ENCODE data around the gene KLHDC8B. TPM values are rescaled to one million over a fixed set of nuclear protein-coding genes. Genes with fewer than 3 reads are reported as not detected.

The KLHDC8B gene
- total RNA-seq, 1 experiment from 2014 or later = 1.7 TPM

DNA sequence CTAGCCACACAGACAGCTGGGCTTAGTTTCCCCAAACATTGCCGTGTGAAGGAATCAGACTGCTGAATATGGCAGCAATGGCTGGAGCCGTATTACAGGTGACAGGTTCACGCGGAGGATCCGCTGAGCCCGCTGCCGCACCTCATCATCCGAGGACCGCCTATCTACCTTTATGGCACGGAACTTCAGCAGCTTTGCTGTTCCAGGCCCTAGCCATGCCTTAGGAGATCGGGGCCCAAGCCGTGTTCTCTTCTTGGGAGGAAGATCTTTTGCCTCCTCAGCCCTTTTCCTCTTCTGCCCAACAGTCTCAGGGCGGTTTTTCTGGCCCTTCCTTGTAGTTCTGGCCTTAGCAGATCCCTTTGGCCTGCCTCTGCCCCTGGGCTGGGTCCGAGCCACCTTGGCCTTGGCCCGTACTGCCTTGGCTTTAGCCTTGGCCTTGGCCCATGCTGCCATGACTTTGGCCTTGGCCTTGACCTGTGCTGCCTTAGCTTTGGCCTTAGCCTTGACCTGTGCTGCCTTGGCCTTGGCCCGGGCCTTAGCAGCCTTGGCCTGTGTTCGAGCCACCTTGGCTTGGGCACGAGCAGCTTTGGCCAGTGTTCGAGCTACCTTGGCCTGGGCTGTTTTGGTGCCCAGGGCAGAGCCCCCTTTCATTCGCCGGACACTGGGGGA lies 8.5 kb upstream of the KLHDC8B start:
- Mint-ChIP-seq H3K27me3 (ENCODE audit: insufficient read depth, unreplicated experiment) (no peaks in the 10 kb centered on the region), H3K9me3 (ENCODE audit: unreplicated experiment) (no peaks in the 10 kb centered on the region), H3K36me3 (ENCODE audit: insufficient read depth, unreplicated experiment) (peaks cover 18% of the 10 kb centered on the region), H3K4me3 (ENCODE audit: unreplicated experiment) (no peak overlapping the region), H3K4me1 (ENCODE audit: insufficient read depth, unreplicated experiment) (peaks cover 10% of the 10 kb centered on the region), H3K27ac (ENCODE audit: low read depth, unreplicated experiment) (no peak overlapping the region)
- TF ChIP-seq, protein P1, sequence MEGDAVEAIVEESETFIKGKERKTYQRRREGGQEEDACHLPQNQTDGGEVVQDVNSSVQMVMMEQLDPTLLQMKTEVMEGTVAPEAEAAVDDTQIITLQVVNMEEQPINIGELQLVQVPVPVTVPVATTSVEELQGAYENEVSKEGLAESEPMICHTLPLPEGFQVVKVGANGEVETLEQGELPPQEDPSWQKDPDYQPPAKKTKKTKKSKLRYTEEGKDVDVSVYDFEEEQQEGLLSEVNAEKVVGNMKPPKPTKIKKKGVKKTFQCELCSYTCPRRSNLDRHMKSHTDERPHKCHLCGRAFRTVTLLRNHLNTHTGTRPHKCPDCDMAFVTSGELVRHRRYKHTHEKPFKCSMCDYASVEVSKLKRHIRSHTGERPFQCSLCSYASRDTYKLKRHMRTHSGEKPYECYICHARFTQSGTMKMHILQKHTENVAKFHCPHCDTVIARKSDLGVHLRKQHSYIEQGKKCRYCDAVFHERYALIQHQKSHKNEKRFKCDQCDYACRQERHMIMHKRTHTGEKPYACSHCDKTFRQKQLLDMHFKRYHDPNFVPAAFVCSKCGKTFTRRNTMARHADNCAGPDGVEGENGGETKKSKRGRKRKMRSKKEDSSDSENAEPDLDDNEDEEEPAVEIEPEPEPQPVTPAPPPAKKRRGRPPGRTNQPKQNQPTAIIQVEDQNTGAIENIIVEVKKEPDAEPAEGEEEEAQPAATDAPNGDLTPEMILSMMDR (IDR thresholded peaks at IDR 0.05; ENCODE audit: unreplicated experiment) = no peak
- BruUV-seq (replicated peaks) = no TSS peak
- CTCF ChIA-PET = no interaction called here
- intact Hi-C loops (cut with micrococcal nuclease) = no loop called here
- no peak for DNase-seq (ENCODE audit: unreplicated experiment)
- POLR2A ChIA-PET = interaction anchor here (0.6 to 1.8 kb wide), 3 partner anchors 30 to 145 kb away, joined by 3 to 4 read pairs (median 3); partner anchors contain the start of genes DALRD3 and LAMB2

DNA sequence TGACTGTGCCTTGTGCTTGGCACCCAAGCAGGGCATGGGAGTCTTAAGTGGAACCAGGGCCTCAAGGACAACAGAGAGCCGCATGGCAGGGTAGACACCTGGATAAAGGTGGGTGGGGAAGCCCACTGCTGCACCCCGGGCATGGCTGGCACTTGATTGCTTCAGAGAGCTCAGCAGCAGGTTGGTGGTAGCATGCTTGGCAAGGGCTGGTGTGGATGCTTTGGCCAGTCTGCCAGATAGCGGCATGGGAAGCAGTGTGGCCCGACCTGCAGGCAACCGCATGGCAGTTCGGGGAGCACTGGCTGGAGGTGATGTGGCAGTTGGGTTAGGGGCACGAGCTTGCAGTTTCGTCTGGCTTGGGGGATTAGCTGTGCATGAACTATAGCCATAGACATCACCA lies 7.8 kb upstream of the KLHDC8B start:
- DNase-seq (ENCODE audit: unreplicated experiment) = no peak
- ChIA-PET POLR2A (interaction anchor here (0.6 to 1.8 kb wide), 2 partner anchors 31 to 276 kb away, joined by 3 to 4 read pairs; partner anchors contain the start of gene LAMB2), CTCF (no interaction called here)
- no peaks in the 10 kb centered on the region for H3K27me3 Mint-ChIP-seq (ENCODE audit: insufficient read depth, unreplicated experiment)
- H3K36me3 Mint-ChIP-seq (ENCODE audit: insufficient read depth, unreplicated experiment) = peaks cover 18% of the 10 kb centered on the region
- no peaks in the 10 kb centered on the region for H3K9me3 Mint-ChIP-seq (ENCODE audit: unreplicated experiment)
- BruUV-seq (replicated peaks) = no TSS peak
- peaks cover 10% of the 10 kb centered on the region for H3K4me1 Mint-ChIP-seq (ENCODE audit: insufficient read depth, unreplicated experiment)
- TF ChIP-seq, protein P1 (IDR thresholded peaks at IDR 0.05; ENCODE audit: unreplicated experiment) = no peak
- no peak overlapping the region for H3K4me3 Mint-ChIP-seq (ENCODE audit: unreplicated experiment)
- H3K27ac Mint-ChIP-seq (ENCODE audit: low read depth, unreplicated experiment) = no peak overlapping the region
- intact Hi-C loops (cut with micrococcal nuclease) = no loop called here

DNA sequence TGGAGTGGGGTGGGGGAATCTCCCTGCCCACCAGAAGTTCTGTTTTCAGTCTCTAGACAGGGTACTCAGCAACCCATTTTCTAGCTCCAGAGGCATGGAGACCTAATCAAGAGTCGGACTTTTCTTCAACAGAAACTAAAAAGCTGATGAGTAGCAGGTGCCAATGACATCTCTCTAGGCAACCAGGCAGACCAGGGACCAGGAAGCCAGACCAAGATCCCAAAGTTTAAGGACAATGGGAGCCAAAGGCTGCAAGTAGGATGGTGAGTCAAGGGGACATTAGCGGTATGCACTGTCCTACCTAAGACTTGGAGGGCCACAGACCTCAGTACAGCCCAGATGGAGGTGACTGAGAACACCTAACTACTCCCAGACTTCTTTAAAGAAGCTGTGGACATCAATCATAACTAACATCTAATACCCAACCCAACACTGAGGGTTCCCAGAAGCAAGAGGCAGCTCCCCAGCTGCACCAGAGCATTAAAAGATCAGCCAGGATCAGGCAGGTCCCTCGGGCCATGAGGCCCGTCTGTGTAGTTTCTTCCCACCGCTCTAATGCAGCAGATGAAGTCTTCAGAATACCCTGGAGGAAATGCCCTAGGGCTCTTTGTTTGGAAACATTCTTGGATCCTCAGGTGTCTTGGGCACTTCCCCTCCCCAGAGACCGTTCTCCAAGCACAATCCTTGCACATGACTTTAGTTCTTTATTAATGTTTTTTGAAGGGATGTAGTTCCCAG lies 6.2 kb upstream of the KLHDC8B start:
- CTCF ChIA-PET = interaction anchor here (0.6 to 1.5 kb wide), 2 partner anchors 175 to 690 kb away, joined by 4 read pairs; partner anchors contain the start of gene USP4
- Mint-ChIP-seq H3K4me3 (ENCODE audit: unreplicated experiment) (peak overlapping the region; percentile 84), H3K27me3 (ENCODE audit: insufficient read depth, unreplicated experiment) (no peaks in the 10 kb centered on the region), H3K27ac (ENCODE audit: low read depth, unreplicated experiment) (peak overlapping the region; percentile 85), H3K36me3 (ENCODE audit: insufficient read depth, unreplicated experiment) (peaks cover 18% of the 10 kb centered on the region), H3K4me1 (ENCODE audit: insufficient read depth, unreplicated experiment) (peaks cover 10% of the 10 kb centered on the region), H3K9me3 (ENCODE audit: unreplicated experiment) (no peaks in the 10 kb centered on the region)
- POLR2A ChIA-PET = interaction anchor here (0.5 to 2.0 kb wide), 13 partner anchors 9 to 284 kb away, joined by 3 to 15 read pairs (median 3); partner anchors contain the start of genes DALRD3, LAMB2, QRICH1 and USP19
- BruUV-seq (replicated peaks) = TSS peak; percentile 54
- no peak for DNase-seq (ENCODE audit: unreplicated experiment)
- TF ChIP-seq, protein P1 (IDR thresholded peaks at IDR 0.05; ENCODE audit: unreplicated experiment) = no peak
- intact Hi-C loops (cut with micrococcal nuclease) = no loop called here

All from MCF 10A (cell line).